Lung microvascular endothelial cell (primary cell): Measurements from ENCODE around the gene ALK. TPM values are rescaled to one million over a fixed set of nuclear protein-coding genes. Genes with fewer than 3 reads are reported as not detected.
"Not testable (repeated sequence)": the region's sequence is repeated elsewhere in the genome, so short reads cannot be mapped to it uniquely, and the experiment has no call there.

ENCODE experiments used
- DNase-seq, 2 donors: peaks; one replicate each; pipeline versions ENCODE4 v3.0.0 to v3.0.0-alpha.2; 2010; ENCODE audit warnings: low read depth in 2 of 2
- total RNA-seq: library from RNA; depleted of rRNA; stranded (reverse); fragments of >200 nt; gene quantifications from 2 replicates; pipeline ENCODE4 v1.2.1, GENCODE V29; 2014

Gene ALK
- total RNA-seq, 1 donor from 2014 or later, result not detected

GRCh38 chr2:29755829-29756228, 165.6 kb downstream of the ALK start:
- no peak for DNase-seq

DNA sequence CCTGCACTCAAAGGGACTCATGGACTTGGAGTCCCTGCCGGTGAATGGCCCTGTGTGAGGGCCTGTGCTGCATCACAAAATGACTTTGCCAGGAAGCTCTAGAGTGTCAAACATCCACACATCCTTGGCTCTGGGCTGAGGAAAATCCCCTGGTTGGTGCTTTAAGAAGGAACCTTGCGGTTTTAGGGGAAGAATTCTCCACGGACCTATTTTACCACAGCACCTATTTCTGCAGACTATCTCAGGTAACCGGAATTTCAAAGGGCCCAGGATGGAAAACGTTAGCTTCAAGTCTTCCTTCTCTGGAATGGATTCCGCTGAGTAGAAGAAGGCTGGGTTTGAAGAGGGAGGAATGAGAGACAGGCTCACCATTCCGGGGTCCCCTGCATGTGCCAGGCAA, 166.2 kb downstream of the ALK start:
- no peak for DNase-seq

DNA sequence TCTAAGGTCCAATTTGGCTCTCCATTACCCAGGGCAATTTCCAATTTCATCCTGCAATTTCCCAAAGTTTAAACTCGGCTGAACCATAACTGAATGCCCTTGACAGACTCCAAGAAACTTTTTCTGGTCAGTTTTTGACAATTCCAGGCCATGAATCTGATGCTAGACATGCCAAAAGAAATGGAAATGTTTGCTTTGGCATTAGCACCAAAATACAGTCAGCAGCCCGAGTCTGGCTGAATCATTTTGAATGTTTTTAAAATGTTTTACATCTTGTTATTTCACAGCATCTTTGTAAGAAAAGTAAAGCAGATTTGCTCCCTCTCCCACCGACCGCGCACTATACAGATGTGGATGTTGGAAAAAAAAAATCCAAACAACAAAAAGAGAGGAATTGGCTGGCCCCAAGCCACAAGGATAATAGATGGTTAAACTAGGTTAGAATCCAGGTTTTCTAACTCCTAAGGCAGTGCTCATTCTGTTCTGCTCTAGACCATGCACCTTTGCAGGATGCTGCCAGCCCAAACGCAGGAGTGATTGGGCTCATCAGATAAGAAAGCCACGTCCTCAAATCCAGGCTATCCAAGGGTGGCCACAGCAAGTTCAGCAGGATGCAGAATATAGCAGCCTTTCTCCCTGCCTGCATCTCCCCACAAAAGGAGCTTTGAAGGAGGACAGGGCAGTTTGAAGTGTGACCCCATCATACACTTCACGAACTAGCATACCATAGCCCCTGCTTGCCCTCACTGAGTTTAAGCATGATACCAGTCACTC, 167.5 kb downstream of the ALK start:
- no peak for DNase-seq

GRCh38 chr2:29751390-29751789, 170.0 kb downstream of the ALK start:
- no peak for DNase-seq

DNA sequence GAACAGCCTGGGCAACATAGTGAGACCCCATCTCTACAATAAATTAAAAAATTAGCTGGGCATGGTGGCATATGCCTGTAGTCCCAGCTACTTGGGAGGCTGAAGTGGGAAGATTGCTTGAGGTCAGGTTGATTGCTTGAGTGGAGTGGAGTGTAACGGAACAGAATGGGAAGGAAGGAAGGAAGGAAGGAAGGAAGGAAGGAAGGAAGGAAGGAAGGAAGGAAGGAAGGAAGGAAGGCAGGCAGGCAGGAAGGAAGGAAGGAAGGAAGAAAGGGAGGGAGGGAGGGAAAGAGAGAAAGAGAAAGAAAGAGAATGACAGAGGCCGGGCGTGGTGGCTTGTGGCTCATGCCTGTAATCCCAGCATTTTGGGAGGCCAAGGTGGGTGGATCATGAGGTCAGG, 170.9 kb downstream of the ALK start:
- not testable (repeated sequence) for DNase-seq

DNA sequence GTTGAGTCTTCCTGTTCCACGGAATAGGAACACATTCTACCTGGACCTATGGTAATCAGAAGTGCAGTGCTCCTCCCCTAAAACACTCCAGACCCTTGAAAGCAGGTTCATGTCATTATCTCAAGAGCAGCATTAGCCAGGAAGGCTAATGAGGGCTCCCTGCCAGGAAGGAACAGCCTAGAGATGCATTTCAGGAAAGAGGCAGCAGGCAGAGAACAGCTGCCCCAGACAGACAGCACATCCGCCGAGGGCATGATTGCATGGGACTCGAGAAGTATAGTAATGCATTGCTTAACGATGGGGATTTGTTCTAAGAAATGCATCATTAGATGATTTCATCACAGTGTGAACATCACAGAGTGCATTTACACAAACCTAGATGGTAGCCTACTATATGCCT, 171.5 kb downstream of the ALK start:
- DNase-seq, result no peak

- no peak for DNase-seq
Measured at GRCh38 chr2:29749041-29749440, 172.3 kb downstream of the ALK start.

DNA sequence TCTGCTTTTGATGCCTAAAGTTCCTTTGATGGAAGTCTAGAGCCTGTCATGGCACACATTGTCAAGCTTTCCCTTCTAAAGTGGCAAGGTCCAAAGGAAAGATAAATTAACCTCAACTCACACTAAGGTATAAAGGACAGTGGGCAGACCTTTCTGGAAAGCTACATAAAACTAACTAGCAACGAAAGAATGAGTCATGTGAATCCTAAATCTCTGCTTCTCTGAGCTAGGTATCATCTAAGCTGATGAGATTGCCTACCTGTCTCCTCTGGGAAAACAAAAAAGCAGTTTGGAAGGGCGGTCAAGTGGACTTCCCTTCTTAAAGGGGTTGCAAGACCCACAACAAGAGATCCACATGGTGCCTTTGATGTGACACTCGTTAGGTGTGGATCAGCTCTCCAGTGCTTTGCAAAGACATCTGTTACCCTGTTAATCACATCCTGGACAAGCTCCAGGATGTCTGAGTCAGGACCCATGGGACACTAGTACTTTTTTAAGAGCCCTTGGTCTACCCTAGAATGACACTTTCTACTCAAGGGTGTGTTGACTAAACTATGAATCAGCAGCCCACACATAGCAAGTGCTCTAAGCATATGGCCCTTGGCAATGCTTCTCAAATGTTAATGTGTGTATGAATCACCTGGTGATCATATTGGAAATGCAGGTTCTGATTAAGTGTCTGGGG, 173.5 kb downstream of the ALK start:
- no peak for DNase-seq

GRCh38 chr2:29744976-29745375, 176.4 kb downstream of the ALK start:
- no peak for DNase-seq

- no peak for DNase-seq
Measured at GRCh38 chr2:29743516-29743915, 177.9 kb downstream of the ALK start.

GRCh38 chr2:29742656-29743055, 178.7 kb downstream of the ALK start:
- no peak for DNase-seq

DNA sequence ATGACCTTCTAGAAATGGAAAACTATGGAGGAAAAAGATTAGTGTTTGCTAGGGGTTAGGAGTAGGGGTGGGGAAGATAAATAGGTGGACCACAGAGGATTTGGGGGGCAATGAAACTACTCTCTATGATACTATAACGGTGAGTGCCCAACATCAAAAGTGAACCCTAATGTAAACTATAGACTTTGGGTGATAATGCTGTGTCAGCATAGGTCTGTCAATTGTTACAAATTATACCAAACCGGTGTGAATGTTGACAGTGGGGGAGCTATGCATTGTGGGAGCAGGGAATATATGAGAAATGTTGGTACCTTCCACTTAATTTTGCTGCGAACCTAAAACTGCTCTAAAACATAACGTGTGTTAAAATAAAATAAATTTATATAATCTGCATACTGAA, 180.3 kb downstream of the ALK start:
- no peak for DNase-seq

GRCh38 chr2:29733965-29734364, 187.4 kb downstream of the ALK start:
- DNase-seq, result no peak

DNA sequence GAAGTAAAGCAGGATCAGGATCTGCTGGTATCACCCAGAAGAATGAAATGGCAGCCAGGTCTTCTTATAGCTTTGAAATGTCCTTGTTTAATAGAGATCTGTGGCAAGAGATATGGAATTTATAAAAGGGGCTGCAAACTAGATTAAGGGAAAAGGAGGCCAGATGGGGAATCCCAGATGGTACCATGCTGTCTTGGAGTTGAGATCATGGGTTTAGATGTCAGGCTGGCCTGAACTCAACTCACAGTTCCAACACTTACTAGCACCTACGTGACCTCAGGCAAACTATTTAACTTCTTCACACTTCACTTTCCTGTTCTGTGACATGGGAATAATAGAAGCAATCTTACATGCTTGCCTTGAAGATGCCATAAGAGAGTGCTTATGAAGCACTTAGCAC, 188.2 kb downstream of the ALK start:
- no peak for DNase-seq

DNA sequence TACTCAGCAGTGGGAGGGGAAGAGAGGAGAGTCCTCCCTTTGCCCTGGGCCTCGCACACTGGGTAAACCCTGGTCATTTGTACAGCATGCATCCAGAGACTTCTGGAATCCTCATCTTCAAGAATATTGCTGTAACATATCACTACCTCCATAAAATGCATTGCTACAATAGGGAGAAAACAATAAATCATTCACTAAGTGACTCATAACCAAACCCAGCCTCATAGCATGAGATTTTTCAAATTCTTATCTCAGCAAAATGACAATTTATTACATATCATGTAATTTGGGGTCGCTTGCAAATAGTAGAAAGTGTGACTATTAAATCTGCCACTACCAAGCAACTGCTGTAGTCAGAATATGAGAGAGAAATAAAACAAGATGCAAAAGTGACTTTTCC, 189.4 kb downstream of the ALK start:
- DNase-seq, result no peak

- no peak for DNase-seq
Measured at GRCh38 chr2:29729932-29730331, 191.5 kb downstream of the ALK start.

DNA sequence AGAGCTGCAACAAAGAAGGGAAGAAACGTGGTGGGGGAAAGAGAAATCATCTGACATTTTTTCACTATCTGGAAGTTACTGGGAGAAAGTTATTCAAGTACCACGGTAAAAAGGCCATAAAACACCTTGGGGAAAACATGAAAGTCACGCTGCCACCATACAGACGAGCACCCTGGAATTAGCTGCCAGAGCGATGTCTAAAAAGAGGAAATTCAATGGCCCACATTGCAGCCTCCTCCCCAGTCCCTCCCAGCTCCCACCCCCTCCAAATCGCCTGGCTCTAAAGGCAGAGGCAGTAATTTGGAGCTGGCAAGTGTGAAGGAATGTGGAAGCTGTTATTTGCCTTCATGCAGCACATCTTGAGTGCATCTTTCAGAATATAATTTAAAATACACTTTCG, 192.0 kb downstream of the ALK start:
- no peak for DNase-seq

GRCh38 chr2:29726976-29727375, 194.4 kb downstream of the ALK start:
- no peak for DNase-seq

- DNase-seq, result no peak
Measured at GRCh38 chr2:29725610-29726009, 195.8 kb downstream of the ALK start.

- no peak for DNase-seq
Measured at GRCh38 chr2:29724282-29724681, 197.1 kb downstream of the ALK start.

- no peak for DNase-seq
Measured at GRCh38 chr2:29723255-29724001, 198.0 kb downstream of the ALK start.

DNA sequence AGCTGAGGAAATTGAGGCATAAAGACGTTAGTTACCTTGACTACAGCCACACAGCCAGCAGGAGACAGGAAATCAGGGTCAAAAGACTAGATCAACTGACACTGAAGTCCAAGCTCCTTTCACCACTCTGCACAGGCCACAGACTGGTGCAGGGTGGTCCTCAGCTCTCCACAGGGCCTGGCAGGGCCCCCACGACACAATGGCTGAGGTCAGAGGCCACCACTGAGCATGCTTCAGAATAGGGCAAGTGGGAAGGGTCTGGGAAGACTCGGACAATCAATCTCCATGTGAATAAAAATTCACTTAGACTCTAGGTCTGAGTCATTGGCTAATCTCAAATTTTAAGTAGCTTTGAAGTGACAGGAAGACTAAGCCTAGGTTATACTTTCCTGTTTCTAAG, 201.7 kb downstream of the ALK start:
- DNase-seq, result no peak
